Pulmonary artery endothelial cell (primary cell): ENCODE results near the gene MAPK1. TPM values are rescaled to one million over a fixed set of nuclear protein-coding genes. Genes with fewer than 3 reads are reported as not detected.
A peak's percentile ranks its signal among the peaks of the same experiment; 100 is the strongest.
"Not testable (repeated sequence)": the region's sequence is repeated elsewhere in the genome, so short reads cannot be mapped to it uniquely, and the experiment has no call there.

Experiments
- DNase-seq: peaks from one replicate; pipeline ENCODE4 v3.0.0-alpha.2; 2011; ENCODE audit warnings: low read depth, low spot score
- total RNA-seq: library from RNA; depleted of rRNA; stranded (reverse); fragments of >200 nt; gene quantifications from 2 replicates; pipeline ENCODE4 v1.2.3, GENCODE V29; 2014

MAPK1 gene
- total RNA-seq, 1 donor from 2014 or later, result 74.7 TPM

DNA sequence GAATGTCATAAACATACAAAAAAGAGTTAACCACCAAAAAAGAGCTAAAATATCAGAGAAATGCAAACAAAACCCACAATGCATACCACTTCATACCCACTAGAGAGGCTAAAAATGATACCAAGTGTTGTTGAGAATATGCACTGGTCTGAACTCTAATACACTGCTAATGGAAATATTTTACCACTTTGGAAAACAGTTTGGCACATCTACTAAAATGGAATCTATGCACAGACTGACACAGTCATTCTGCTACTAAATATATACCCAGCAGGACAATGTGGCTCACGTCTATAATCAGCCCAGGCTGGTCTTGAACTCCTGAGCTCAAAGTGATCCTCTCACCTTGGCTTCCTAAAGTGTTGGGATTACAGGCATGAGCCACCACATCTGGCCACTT lies 18.0 kb downstream of the MAPK1 start:
- no peak for DNase-seq

DNA sequence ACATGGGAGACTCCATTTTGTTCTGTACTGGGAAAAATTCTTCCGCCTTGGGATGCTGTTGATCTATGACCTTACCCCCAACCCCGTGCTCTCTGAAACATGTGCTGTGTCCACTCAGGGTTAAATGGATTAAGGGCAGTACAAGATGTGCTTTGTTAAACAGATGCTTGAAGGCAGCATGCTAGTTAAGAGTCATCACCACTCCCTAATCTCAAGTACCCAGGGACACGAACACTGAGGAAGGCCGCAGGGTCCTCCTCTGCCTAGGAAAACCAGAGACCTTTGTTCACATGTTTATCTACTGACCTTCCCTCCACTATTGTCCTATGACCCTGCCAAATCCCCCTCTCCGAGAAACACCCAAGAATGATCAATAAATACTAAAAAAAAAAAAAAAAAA lies 19.4 kb downstream of the MAPK1 start:
- DNase-seq, result not testable (repeated sequence)

DNA sequence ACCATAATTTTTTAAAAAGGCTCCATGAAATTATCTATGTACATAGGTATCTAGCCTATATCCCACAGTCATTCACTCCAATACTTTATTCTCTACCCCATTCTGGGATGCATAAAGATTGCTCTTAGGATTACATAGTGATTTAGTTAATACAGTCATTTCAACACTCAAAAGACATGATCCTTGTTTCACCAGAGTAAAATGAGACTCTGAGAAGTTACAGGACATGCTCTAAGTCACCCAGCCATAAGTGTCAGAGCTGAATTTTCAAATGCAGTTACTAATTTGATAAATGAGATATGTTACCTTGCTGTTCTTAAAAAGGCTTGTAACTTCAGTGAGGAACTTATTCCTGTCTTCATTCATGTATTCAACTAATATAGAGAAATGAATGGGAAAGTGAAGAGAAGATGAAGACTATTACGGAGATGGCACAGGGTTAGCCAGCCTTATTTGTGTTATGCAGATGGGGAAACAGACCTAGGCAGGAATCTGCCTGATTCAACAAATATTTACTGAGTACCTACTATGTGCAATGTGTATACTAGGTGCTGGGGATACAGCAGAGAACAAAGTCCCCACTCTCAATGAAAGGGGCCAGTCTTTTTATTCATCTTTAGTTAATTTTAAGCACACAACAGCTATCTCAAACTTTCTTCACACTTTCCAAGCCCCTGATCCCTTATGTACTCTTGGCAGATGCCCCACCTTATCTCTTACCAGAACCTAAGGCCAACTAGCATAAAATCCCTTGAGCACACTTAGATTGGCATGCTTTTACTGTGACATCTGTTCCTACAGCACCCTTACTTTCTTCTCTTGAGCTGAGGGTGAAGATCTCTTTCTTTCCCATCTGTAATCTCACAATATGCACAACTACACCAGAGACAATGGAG lies 21.6 kb downstream of the MAPK1 start:
- DNase-seq, result no peak

DNA sequence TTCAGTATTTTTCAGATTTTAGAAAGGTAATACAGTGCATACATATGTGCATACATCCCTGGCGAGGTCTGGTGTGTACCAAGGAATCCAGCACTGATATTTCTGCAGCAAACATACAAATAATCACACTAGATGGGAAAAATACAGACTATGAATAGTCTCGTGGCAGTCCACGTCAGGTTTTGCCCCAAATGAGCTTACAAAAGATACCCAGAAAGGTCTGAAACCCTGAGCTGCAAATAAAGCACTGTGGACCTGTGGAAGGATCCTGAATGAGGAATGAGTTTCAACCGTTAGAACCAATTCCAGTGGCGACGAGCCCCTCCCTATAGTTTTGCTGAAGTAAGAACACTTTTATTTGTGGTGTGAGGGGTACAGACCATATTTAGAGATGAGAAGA lies 24.5 kb downstream of the MAPK1 start:
- DNase-seq, result no peak

DNA sequence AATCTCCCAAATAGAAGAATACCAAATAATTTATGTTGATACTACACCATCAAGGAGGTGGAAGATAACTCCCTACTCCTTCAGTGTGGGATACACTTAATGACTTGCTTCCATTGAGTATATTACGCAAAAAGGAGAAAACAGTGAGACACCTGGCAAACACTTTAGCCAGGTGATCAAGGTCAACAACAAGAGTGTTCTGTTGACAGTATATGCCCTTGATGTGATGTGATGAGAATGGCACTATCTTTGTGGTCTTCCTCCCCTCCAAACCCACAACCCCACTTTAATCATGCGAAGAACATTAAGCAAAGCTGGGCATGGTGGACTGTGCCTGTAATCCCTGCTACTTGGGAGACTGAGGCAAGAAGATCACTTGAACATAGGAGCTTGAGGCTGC lies 26.0 kb downstream of the MAPK1 start:
- no peak for DNase-seq

DNA sequence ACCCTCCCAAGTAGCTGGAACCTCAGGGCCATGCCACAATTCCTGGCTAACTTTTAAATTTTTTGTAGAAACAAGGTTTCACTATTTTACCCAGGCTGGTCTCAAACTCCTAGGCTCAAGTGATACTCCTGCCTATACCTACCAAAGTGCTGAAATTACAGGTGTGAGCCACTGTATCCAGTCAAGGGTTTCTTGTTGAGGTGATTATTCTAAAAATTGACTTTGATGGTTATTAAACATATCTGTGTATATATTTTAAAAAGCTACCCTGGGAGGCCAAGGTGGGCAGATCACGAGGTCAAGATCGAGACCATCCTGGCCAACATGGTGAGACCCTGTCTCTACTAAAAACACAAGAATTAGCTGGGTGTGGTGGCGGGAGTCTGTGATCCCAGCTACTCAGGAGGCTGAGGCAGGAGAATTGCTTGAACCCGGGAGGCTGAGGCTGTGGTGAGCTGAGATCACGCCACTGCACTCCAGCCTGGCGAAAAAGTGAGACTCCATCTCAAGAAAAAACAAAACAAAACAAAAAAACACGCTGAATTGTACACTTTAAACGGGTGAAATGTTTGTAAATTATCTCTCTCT lies 27.1 kb downstream of the MAPK1 start:
- DNase-seq, result no peak

DNA sequence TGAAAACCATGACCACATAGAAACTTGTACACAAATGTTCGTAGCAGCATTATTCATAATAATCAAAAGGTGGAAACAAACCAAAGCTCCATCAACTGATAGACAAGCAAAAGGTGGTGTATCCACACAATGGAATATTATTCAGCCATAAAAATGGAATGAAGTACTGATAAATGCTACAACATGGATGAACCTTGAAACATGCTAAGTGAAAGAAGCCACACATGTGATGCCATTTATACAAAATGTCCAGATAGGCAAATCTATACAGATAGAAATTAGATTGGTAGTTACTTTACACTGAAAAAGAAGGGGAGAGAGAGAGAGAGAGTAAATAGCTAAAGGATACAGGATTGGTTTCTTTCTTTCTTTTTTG lies 27.7 kb downstream of the MAPK1 start:
- DNase-seq, result no peak

DNA sequence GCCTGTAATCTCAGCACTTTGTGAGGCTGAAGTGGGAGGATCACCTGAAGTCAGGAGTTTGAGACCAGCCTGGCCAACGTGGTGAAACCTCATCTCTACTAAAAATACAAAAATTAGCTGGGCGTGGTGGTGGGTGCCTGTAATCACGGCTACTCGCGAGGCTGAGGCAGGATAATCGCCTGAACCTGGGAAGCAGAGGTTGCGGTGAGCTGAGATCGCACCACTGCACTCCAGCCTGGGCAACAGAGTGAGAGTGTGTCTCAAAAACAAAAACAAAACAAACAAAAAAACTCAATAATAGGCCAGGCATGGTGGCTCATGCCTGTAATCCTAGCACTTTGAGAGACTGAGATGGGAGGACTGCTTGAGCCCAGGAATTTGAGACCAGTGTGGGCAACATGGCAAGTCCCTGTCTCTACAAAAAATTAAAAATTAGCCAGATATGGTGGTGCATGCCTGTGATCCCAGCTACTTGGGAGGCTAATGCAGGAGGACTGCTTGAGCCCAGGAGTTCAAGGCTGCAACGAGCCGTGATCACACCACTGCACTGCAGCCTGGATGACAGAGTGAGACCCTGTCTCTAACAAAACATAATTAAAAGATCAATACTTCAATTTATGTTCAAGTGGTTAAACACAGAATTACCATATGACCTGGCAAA lies 28.2 kb downstream of the MAPK1 start:
- DNase-seq, result not testable (repeated sequence)

DNA sequence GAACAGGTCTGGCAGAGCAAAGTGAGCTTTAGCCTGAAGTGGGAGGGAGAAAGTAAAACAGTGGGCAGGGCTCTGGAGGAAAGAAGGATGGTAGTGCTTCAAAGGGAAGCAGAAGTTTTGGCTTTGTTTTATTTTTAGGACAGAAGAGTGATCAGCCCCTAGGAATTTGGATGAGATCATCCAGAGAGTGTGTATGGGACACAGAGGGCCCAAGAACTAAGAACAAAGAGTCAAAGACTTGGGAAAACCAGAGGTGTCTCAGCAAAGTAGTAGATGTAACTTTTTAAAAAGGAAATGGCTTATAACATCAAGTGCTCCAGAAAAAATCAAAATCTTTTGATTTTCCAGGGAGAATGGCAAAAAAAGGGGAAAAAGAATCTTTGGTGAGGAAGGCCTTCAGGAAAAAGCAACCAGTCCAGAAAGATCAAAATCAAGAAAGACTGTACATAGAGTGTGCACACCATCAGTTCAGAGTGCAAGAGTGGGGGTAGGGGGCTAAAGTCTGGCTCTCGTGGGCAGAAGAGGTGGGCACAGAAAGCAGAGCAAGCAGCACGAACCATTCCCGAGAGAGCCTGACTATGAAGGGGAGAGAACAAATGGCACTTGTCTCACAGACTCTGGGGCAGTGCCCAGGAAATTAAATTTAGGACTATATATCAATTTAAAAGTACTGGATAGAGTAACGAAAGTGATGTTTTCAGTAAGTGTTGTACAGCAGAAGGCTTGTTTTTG lies 30.0 kb downstream of the MAPK1 start:
- DNase-seq, result peak; percentile 57

DNA sequence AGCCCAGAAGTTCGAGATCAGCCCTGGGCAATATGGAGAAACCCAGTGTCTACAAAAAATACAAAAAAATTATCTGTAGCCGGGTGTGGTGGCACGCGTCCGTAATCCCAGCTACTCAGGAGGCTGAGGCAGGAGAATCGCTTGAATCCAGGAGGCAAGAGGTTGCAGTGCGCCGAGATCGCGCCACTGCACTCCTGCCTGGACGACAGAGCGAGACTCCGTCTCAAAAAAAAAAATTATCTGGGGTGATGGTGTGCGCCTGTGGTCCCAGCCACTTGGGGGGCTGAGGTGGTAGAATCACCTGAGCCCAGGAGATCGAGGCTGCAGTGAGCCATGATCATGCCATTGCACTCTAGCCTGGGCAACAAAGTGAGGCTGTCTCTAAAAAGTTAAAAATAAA lies 31.0 kb downstream of the MAPK1 start:
- not testable (repeated sequence) for DNase-seq

DNA sequence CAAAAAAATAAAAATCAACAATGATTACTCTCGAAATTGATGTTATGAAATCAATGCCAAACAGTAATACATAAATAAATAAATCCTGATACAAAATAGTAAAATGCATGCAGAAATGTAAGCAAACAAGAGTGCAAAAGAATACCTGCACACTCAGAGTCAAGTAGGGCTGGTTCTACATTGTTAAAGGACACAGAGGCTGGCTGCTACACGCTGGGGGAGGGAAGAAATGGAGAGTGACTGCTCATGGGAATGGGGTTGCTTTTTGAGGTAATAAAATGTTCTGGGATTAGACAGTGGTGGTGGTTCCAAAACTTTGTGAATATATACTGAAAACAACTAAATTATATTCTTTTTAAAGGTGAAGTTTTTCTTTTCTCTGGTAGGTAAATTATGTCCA lies 32.1 kb downstream of the MAPK1 start:
- DNase-seq, result no peak

DNA sequence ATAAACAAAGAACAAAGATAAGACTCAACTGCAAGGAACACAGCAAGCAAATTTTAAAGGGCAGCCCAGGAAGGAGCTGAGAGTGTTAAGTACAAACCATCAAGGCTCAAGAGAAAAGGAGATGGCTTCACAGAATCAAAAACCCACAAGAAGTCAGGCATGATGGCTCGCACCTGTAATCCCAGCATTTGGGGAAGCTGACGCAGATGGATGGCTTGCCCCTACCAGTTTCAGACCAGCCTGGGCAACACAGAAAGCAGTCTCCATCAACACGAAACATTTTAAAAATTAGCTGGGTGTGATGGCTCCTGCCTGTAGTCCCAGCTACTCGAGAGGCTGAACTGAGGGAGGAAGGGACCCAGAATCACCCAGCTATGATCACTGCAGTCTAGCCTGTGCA lies 32.6 kb downstream of the MAPK1 start:
- no peak for DNase-seq

DNA sequence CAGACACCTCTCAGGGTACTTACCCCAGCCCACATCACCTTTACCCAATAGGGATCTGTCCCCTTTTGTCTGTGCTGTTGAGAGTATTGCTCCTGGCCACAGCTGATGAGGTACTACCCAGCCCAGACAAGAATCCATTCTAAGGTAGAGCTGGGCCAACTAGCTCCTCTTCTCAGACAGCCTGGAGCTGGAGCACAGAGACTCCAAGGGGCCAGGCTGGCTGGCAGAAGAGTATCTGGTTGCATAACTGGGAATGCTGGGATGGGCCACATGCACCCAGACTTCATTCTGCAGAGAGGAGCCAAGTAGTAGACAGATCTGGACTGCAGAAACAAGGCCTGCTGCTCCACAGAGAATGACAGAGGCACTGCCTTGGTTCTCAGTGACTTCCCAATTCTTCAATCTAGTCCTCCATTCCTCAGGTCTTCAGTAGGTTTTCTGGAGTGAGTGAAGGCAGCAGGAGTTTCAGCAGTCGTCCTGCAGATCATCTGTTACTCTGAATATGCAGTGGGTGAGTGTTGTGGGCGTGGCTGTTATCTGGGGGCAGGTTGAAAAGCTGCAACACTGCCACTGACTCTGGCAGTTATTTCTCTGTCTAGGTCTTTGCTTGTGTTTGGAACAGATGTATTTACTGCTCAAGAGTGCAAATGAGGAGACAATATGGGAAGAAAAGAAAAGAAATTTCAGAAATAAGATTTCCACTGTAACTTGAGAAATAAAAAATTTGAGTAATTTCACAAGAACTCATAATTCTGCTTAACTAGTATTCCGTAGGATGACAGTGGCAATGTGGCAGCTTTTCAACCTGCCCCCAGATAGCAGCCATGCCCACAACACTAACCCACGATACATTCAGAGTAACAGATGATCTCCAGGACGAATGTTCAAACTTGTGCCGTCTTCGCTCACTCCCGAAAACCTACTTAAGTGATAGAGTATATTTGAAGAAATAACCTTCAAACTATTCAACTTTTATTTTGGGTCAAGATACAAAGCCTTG lies 34.9 kb downstream of the MAPK1 start:
- DNase-seq, result no peak

DNA sequence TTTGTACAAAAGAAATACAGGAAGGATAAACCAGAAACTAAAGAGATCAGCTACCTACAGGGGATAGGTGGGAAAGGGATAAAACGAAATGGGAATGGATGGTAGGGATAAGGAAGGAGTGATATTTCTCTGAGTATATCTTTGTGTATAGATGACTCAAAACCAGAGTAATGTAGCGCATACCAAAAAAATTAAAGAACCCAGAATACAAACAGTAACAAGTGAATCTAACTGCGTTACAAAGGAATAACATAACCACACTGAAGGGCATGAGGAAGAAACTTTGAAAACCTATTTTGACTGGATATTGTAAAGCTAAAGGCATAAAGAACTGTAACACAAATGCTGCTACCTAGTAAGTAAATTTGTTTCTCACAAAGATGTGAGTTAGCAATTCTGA lies 37.9 kb downstream of the MAPK1 start:
- no peak for DNase-seq

DNA sequence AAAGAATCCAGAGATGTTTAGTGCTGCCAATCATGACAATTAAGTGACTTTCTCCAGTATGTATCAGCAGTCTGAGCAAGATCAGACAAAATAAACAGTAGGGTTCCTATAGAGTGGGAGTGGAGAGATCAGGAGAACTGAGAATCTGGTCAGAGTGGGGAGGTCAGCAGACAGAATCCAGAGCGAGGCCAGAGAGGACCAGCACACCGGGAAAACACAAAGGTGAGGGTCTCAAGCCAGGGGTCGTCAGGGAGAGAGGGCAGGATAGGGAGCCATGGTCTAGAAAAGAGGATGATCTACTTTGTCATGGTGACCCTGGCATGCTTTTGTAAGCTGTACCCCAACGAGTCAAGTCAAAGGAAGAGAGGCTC lies 39.2 kb downstream of the MAPK1 start:
- DNase-seq, result no peak

DNA sequence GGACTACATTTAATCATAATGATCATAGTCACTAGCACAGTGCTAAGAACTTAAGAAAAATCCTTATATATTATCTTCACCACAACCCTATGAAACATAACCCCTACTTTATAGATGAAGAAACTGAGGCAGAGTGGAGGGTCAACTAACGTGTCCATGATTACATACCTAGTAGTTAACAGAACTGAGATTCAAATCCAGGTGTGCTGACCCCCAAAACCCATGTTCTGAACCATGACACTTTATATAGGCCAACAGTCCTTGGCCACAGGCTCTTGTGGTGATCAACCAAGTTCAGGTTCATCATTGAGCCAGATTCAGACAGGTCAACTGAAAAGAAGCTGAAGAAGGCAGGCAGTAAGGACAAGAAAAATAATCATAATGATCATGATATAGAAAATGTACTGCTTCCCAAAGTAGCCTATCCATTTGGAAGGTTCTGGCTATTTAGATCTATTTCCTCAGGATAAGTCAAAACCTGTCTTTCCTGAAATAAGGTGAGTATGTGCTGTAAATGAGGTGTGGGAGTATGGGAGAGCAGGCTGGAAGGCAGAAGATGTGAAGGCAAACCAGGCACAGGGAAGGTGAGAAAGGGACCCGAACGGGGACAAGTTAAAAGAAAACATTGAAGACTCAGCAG lies 39.7 kb downstream of the MAPK1 start:
- no peak for DNase-seq

DNA sequence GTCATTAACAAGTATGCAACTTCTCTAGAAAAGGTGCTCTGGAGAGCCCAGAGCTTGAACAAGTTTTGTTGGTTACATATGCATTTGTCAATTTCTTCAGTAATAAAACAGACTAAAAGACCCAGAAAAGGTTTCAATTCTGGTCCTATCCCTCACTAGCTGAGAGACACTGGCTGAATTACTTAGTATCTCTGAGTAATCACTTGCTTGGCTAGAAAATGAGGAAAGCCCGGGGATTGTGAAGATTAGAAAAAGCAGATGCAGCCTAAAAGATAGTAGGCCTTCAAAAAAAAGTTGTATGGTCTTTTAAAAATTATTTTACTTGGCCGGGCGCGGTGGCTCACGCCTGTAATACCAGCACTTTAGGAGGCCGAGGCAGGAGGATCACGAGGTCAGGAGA lies 41.2 kb downstream of the MAPK1 start:
- DNase-seq, result no peak

DNA sequence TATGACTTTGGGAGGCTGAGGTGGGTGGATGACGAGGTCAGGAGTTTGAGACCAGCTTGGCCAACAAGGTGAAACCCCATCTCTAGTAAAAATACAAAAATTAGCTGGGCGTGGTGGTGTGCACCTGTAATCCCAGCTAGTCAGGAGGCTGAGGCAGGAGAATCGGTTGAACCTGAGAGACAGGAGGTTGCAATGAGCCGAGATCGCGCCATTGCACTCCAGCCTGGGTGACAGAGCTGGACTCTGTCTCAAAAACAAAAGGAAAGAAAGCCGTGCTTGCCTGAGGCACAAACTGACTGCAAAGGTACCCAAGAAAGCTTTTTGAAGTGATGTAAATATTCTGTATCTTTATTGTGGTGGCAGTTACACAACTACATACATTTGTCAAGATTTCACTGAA lies 42.5 kb downstream of the MAPK1 start:
- DNase-seq, result not testable (repeated sequence)

DNA sequence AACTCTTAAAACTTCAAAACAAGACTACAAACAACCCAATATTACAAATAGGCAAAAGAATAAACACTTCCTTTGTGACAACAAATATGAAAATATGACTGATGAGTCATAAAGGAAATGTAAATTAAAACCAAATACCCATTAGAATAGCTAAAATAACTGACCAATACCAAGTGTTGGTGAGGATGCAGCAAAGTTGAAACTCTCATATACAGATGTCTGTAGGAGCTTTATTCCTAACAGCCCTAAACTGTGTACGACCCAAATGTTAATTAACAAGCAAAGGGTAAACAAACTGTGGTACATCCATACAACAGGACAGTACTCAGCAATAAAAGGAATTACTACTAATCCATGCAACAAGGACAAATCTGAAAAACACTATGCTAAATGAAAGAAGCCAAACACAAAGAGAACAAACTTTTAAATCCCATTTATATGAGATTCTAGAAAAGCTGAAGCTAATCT lies 43.0 kb downstream of the MAPK1 start:
- DNase-seq, result no peak
